Kidney (tissue), 14 donors: ENCODE data around the gene CACNB2. TPM values are rescaled to one million over a fixed set of nuclear protein-coding genes. Genes with fewer than 3 reads are reported as not detected.

ENCODE experiments used
- DNase-seq, 5 donors: peaks; one replicate each; pipeline ENCODE4 v3.0.0-alpha.2; 2013 to 2020
- FAIRE-seq: peaks from 2 replicates; lab custom pipeline; 2012; peaks lifted over from hg19 to GRCh38; lab: Jason Lieb, UNC
- H3K27ac ChIP-seq, 2 donors: one replicate each; pipeline ENCODE4 v1.7.0; 2013; ENCODE audit warnings: low read depth in 2 of 2, low read length in 2 of 2, inconsistent platforms in 1 of 2
- H3K27me3 ChIP-seq: one replicate; pipeline ENCODE4 v1.7.1; 2013; ENCODE audit warnings: low read length, inconsistent platforms; ENCODE audit not compliant: control insufficient read depth, insufficient read depth
- H3K36me3 ChIP-seq, 3 donors: one replicate each; pipeline versions ENCODE4 v1.7.0 to v1.7.1; 2013; ENCODE audit warnings: low read length in 3 of 3, control low read depth in 1 of 3, inconsistent platforms in 1 of 3; ENCODE audit not compliant: insufficient read depth in 3 of 3, control insufficient read depth in 2 of 3
- H3K4me1 ChIP-seq, 3 donors: one replicate each; pipeline versions ENCODE4 v1.7.0 to v1.7.1; 2013; ENCODE audit warnings: low read length in 3 of 3, inconsistent platforms in 1 of 3, low read depth in 1 of 3; ENCODE audit not compliant: control insufficient read depth in 2 of 3, insufficient read depth in 2 of 3
- H3K4me3 ChIP-seq, 3 donors: one replicate each; pipeline versions ENCODE4 v1.7.0 to v1.8.1; 2013; ENCODE audit warnings: low read length in 3 of 3, control low read depth in 1 of 3, inconsistent platforms in 1 of 3
- H3K9ac ChIP-seq, 3 donors: one replicate each; pipeline versions ENCODE4 v1.7.0 to v1.7.1; 2013; ENCODE audit warnings: low read length in 3 of 3, control low read depth in 1 of 3, inconsistent platforms in 1 of 3
- H3K9me3 ChIP-seq, 3 donors: one replicate each; pipeline versions ENCODE4 v1.7.0 to v1.7.1; 2013; ENCODE audit warnings: low read length in 3 of 3, control low read depth in 1 of 3, inconsistent platforms in 1 of 3; ENCODE audit not compliant: control insufficient read depth in 2 of 3, insufficient read depth in 1 of 3
- intact Hi-C: fragments of 100-400 bp; cut with DNase I; formaldehyde crosslinking; loops from one replicate; pipeline ENCODE4 v1.11.1; 2022
- polyA plus RNA-seq: library from polyadenylated mRNA; stranded (reverse); fragments of 350-450 nt; fragmentation: Illumina TruSeq; extraction: RNeasy Lipid Tissue Mini Kit (QIAGEN cat#74804); gene quantifications from one replicate; pipeline ENCODE4 v1.2.3, GENCODE V29; 2014; ENCODE audit warnings: low read depth, low replicate concordance; ENCODE audit not compliant: insufficient read depth
- total RNA-seq: library from RNA; stranded (reverse); fragmentation: NEBNext Ultra II Directional; extraction: Animal tissue kit (Norgen Biotek cat#: 25700); gene quantifications from one replicate; pipeline ENCODE4 v1.2.1, GENCODE V29; 2021
- TF ChIP-seq, protein P1 (sequence below): IDR thresholded peaks from 3 replicates; pipeline ENCODE4 v1.5.1; 2012; ENCODE audit warnings: mild to moderate bottlenecking, moderate library complexity, borderline replicate concordance; ENCODE audit not compliant: insufficient read depth; ENCODE audit errors: extremely low read depth
- donor health status: control.
- donor health status: control.
- donor health status: control.
- donor health status: control.
- donor health status: control.
- donor health status: DM: yes; HTN: yes; CAD: no.
- donor health status: Normal renal cell carcinoma (clear cell type).

CACNB2 gene
- total and polyA plus RNA-seq, 2 donors from 2014 or later, result 2.8 TPM

GRCh38 chr10:18351421-18351820 is 211.2 kb downstream of the CACNB2 start:
- DNase-seq, result no peak
- H3K27ac ChIP-seq, result no peak overlapping the region

DNA sequence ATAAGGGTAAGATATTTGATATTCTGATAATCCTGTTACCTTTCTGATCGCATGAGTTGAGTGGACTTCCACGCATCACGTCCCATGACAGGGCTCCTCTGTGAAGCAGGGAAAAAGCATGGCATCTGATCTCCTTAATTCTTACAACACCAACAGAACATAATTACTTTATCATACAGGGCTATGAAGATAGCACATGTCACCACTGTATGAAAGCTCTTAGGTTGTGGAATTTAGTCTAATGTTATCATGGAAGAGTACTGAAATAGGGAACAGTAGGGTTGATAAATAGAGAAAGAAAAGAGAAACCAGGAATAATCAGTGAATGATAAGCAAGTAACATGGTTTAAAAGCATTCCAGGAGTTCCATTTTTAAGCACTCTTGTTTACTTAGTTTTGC is 212.0 kb downstream of the CACNB2 start:
- Histone ChIP-seq H3K9ac (no peak overlapping the region), H3K4me3 (no peak overlapping the region), H3K27ac (no peak overlapping the region), H3K36me3 (no peaks in the 10 kb centered on the region), H3K9me3 (no peaks in the 10 kb centered on the region), H3K27me3 (no peaks in the 10 kb centered on the region), H3K4me1 (no peaks in the 10 kb centered on the region)
- DNase-seq (no peak), FAIRE-seq (no peak)
- intact Hi-C loops, result no loop called here
- TF ChIP-seq, protein P1, sequence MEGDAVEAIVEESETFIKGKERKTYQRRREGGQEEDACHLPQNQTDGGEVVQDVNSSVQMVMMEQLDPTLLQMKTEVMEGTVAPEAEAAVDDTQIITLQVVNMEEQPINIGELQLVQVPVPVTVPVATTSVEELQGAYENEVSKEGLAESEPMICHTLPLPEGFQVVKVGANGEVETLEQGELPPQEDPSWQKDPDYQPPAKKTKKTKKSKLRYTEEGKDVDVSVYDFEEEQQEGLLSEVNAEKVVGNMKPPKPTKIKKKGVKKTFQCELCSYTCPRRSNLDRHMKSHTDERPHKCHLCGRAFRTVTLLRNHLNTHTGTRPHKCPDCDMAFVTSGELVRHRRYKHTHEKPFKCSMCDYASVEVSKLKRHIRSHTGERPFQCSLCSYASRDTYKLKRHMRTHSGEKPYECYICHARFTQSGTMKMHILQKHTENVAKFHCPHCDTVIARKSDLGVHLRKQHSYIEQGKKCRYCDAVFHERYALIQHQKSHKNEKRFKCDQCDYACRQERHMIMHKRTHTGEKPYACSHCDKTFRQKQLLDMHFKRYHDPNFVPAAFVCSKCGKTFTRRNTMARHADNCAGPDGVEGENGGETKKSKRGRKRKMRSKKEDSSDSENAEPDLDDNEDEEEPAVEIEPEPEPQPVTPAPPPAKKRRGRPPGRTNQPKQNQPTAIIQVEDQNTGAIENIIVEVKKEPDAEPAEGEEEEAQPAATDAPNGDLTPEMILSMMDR, result no peak

More at GRCh38 chr10:18351421-18351820, 211.2 kb downstream of the CACNB2 start:
- Histone ChIP-seq H3K4me1 (no peaks in the 10 kb centered on the region), H3K27me3 (no peaks in the 10 kb centered on the region), H3K36me3 (no peaks in the 10 kb centered on the region), H3K4me3 (no peak overlapping the region), H3K9ac (no peak overlapping the region), H3K9me3 (no peaks in the 10 kb centered on the region)
- TF ChIP-seq, protein P1, result no peak
- no peak for FAIRE-seq
- intact Hi-C loops, result no loop called here

- H3K27ac ChIP-seq, result no peak overlapping the region
- no peaks in the 10 kb centered on the region for H3K36me3 ChIP-seq
- intact Hi-C loops, result no loop called here
- H3K4me3 ChIP-seq, result no peak overlapping the region
- TF ChIP-seq, protein P1, result no peak
- DNase-seq (no peak), FAIRE-seq (no peak)
- H3K9ac ChIP-seq, result no peak overlapping the region
- H3K27me3 ChIP-seq, result no peaks in the 10 kb centered on the region
- H3K9me3 ChIP-seq, result no peaks in the 10 kb centered on the region
- H3K4me1 ChIP-seq, result no peaks in the 10 kb centered on the region
Measured at GRCh38 chr10:18359812-18360211, 219.6 kb downstream of the CACNB2 start.

DNA sequence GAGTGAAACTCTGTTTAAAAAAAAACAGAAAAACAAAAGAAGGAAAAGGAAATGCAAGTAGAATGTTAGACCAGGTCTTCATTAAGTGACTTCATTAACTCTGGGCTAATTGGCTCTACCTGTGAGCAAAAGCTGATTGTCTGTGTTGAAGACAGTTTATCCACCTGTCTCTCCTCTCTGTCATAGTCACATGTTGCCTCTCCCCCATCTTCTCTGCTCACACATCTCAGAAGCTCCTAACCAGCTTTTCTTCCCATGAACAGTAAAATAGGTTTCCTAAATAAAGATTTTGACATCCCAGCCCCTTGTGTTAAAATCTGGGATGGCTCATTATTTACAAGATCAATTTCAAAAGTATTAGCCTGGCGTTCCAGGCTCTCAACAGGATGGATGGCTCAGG is 222.7 kb downstream of the CACNB2 start:
- Histone ChIP-seq H3K9me3 (no peaks in the 10 kb centered on the region), H3K36me3 (no peaks in the 10 kb centered on the region), H3K4me1 (no peaks in the 10 kb centered on the region), H3K27me3 (no peaks in the 10 kb centered on the region), H3K9ac (no peak overlapping the region), H3K4me3 (no peak overlapping the region), H3K27ac (no peak overlapping the region)
- TF ChIP-seq, protein P1, result no peak
- no peak for FAIRE-seq
- no peak for DNase-seq
- intact Hi-C loops, result no loop called here
